GM19240 (cell line): ENCODE results near the gene CNPY2.
"Not testable (repeated sequence)": the region's sequence is repeated elsewhere in the genome, so short reads cannot be mapped to it uniquely, and the experiment has no call there.

Source experiments
- DNase-seq: peaks from one replicate; pipeline ENCODE4 v3.0.0; 2011; ENCODE audit warnings: low spot score; ENCODE audit not compliant: insufficient read length

CNPY2 gene

DNA sequence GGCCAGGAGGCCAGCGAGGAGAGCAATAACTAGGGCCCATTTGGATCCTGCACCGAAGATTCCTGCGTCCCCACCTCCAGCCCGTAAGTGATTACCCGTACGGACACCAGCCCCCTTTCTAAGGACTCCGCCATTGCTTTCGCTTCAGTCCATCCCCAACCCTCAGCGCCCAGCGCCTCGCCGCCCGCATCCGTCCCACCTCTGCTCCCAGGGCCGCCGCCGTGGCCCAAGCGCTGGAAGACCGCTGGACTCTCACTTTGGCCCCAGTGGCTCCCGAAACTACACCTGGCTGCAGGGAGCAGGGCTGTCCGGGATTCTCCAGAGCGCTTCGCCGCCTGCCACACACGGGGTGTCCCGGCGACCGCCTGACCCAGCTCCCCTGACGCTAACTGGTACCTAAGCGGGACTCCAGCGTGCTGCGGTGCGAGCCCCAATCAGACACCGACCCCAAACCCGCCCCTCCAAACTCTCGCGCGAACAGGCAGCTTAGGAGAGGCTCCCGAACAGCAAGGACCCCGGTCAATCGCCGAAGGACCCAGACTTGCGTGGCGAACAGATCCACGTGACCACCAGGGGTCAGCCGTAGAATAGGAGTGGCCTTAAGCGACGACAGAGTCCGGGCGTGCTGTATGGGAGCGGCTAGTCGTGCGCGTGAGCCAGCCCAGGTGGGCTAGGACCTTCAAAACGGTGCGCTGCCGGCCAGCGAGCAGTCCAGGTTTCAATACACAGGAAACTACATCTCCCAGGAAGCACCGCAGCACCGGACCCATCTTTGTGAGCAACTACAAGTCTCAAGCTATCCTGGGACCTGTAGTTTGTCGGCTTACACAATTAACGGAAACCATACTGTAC, at the start of gene CNPY2:
Gene CNPY2, minus strand, starts transcription at position 367 of the 852 bp plus-strand sequence. CDS start 771 bp downstream, outside the sequence.
- peak; percentile 94 for DNase-seq

DNA sequence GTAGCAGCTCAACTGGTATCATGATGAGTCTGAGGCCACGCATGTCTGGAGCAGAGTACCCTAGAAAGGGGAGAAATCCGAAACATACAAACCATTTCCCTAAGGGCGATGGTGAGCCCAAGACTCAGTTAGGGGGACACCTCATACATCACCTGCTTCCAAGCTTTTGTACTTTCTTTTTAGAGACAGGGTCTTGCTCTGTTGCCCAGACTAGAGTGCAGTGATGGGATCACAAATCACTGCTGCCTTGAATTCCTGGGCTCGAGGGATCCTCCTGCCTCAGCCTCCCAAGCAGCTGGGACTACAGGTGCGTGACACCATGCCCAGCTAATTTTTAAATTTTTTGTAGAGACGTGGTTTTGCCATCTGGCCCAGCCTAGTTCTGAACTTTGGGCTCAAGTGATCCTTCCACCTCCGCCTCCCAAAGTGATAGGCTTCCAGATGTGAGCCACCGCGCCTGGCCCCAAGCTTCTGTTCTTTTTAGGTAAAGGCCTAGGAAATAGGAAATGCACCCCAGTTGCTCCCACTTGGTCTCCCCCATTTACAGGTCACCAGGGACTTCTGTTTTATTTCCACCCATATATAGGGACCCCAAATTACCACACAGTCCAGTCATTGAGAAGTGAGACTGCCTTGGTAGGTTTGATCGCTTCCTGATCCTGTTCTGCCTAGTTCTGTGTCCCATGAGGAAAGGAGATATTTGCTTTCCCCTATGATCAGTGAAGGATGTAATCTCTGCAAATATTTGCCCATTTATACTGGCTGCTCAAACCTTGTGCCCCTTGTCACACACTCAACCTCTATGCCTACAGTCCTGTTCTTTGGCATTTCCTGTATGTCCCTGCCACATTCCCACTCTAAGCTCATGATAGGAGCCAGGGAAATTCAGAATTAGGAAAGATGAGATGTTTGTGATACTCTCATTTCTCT, 46.6 kb upstream of the CNPY2 start, which contains the start of gene APOF:
Gene APOF, minus strand, starts transcription at position 728 of the 930 bp plus-strand sequence. Its CDS starts 112 bp downstream, at position 616.
- no peak for DNase-seq

DNA sequence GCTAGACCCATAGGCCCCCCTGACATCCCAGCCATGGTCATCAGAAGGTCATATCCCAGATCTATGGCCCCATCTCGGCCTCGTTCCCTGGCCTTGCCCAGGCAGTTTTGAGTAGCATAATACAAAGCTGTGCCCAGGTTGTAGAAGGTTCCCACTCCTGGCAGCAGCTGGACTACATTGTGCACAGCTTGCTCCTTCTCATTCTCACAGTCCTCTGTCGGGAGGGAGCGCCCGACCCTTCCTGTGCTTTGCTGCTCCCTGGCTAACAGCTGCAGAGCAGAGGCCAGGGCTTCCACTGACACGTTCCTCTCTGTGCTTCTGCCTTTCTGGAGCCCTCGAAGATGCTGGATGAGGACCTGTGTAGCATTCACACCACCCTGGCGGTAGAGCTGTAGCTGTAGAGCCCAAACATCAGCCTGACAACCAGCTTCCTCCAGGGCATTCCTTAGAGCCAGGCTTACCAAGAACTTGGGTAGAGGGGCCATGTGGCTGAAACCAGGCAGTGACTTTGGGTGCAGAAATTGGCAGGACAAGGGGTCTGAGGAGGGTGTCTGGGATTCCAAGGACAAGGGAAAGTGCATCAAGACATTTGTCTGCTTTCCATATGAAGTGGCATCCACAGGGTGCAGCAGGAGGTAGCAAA, 45.8 kb upstream of the CNPY2 start:
- DNase-seq = no peak

DNA sequence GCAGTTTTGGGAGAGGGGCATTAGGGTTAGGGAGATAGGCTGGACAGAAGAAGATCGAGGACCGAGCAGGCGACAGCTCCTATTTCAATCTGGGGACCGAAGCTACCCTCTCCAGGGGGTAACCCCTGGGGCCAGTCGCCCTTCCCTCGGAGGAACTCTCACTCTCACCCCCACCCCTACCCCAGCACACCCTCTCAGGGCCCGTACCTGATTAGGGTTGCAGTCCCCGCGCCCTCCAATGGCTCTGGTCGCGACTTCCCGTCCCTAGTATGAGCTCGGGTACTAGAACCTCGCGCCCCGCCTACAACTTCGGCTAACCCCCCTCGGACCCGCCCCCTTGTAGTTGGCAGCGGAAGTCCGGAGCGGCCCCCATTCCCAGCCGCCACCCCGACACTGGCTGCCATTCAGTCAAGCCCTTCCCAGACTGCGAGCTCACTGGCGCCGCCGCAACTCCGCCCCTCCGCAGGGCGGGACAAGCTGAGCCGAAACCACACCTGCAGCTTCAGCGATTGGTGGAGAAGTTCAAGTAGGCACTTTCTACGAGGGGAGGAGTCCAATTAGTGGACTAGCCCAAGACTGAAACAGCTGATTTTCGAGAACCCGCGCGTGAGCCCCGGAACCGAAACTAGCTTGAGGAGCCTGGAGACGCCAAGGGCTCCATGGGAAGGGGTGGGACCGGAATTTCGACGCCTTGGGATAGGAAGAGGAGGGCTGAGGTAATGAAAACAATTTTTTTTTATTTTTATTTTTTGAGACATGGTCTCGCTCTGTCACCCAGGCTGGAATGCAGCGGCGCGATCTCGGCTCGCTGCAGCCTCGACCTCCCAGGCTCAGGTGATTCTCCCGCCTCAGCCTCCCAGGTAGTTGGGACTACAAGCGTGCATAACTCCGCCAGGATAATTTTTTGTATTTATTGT, 44.3 kb upstream of the CNPY2 start, which contains the start of gene STAT2:
Gene STAT2, minus strand, starts transcription at position 257 of the 917 bp plus-strand sequence. CDS start 3,536 bp downstream, outside the sequence.
- peak; percentile 87 for DNase-seq

DNA sequence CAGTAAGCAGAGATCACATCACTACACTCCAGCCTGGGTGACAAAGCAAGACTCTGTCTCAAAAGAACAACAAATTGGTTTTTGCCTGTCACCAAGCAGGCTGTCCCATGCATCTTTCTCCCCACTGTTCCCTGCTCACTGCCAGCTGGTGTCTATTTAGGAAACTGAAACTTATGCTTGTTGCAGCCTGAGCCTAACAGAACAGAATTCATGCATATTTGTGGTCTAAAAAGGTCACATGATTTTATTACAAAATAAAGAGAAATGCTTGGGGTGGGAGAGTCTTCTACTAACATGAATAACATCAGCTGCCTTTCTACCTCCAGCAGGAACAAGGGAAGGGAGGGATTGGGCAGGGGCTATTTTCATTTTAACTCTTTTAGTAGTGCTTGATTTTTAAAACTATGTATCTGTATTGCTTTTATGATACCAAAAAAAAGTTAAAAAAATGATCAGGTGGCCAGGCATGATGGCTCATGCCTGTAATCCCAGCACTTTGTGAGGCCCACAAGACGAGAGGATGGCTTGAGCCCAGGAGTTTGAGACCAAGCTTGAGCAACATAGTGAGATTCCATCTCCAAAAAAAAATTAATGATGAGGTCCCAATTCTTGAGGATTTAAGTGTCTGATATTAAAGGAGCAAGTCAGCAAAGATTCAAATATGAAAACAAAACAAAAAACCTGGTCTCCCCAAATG, 43.2 kb upstream of the CNPY2 start:
- no peak for DNase-seq

DNA sequence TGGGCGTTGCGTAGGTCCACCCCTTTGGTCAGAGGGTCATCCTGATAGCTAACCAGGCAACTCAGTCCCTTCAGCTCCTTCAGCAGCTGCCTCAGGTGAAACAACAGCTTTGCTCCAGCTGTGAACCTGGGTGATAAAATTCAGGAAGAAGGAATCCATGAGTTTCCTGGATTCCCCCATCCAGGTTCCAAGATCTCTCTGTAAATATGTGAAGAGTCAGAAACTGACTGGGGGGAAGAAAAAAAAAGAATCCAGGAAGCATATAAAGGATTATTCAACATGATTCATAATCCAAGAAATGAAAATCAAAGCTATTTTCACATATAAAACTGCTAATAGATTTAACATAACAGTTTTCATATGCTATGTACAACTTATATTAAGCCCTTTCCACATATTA, 35.5 kb upstream of the CNPY2 start:
- no peak for DNase-seq

DNA sequence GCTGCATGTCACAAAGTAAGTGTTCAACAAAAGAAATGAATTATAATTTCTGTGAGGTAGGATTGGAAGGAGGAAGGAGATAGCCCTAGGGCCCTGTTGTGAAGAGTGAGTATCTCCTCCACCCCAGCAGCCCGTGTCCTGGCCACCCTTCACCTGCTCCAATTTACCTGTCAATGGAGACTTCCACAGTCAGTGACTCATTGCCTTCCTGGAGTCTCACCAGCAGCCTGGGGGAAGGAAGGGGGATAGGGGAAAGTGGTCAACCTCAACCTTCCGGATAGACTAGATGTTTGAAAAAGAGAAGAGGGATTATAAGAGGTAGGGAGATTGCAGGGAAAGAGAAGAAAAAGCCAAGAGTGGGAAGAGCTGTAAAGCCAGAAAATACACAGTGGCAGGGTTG, 34.9 kb upstream of the CNPY2 start:
- no peak for DNase-seq

DNA sequence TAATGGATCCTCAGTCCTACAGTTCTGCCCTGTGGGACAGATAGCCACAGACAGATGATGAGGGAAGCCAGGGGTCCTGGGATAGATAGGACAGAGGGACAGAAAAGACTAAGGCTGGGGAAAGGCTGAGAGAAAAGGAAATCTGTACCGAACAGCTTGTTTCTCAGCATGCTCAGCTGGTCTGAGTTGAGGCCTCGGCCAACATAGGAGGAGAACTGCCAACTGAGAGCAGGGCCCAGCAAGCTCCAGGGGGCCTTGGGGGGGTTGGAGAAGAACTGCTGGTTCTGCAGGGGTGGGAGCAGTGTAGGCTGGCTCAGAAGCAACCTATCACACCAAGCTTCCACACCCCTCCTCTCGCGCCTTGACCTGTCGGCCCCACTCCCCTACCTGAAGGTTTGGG, 33.0 kb upstream of the CNPY2 start:
- no peak for DNase-seq

DNA sequence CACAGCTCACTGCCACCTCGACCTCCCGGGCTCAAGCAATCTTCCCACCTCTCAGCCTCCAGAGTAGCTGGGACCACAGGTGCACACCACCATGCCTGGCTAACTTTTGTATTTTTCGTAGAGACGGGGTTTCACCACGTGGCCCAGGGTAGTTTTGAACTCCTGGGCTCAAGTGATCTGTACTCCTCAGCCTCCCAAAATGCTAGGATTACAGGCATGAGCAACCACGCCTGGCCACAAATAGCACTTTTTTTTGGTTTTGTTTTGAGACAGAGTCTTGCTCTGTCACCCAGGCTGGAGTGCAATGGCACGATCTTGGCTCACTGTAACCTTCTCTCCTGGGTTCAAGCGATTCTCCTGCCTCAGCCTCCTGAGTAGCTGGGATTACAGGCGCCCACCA, 31.5 kb upstream of the CNPY2 start:
- DNase-seq = not testable (repeated sequence)

DNA sequence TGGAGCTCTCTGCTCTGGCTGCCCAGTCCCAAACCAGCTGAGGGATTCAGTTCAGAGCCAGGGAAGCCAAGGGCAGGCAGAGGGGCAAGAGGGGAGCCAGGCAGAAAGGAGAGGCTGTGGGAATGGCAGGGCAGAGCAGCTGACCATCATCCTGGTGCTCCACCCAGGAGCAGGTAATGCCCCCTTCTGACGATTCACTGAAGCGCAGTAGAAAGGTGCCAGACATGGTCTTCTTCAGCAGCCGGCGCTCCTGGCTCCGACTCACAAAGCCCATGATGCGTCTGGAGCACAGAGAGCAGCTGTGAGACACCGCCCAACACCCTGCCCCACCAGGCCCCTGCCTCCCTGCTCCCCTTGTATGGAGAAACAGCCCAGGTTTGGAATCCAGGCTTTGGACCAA, 30.9 kb upstream of the CNPY2 start:
- no peak for DNase-seq

DNA sequence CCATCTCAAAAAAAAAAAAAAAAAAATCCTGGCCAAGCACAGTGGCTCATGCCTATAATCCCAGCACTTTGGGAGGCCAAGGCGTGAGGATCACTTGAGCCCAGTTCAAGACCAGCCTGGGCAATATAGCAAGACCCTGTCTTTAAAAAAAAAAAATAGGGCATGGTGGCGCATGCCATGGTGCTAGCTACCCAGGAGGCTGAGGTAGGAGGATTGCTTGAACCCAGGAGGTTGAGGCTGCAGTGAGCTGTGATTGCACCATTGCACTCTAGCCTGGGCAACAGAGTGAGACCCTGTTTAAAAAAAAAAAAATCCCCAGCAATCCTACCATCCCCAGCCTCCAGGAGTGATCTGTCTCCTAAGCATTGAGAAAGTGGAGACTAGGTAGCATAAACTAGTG, 26.5 kb upstream of the CNPY2 start:
- not testable (repeated sequence) for DNase-seq

DNA sequence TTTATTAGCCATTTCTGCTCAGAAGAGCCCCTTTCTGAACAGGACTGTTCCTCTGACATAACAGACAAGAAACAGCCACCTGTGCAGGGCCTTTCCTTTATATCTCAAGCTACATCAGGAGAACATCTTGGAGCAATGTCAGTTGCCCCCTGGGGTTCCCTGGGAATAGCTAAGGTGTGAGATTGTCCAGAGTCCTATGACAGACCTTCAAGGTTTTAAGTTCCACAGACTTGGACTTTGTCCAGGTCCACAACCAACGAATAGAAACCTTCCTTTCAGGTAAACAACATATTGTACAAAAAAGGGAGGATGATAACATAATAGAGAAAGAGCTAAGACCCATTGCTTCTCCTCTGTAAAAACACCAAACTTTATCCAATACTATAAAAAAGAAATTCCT, 25.8 kb upstream of the CNPY2 start:
- DNase-seq = no peak

DNA sequence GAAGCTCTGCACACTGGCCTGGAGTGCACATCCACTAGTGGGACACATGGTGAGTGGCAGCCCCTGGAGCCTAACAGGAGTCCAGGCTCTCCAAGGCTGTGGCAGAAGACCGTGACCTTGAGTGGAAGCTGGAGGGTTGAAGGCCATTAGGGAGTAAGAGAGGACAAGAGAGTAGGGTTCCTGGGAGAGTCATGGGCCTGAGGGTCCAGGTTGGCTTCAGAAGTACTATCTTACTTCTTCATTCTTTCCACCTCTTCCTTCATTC, 23.3 kb upstream of the CNPY2 start:
- no peak for DNase-seq

DNA sequence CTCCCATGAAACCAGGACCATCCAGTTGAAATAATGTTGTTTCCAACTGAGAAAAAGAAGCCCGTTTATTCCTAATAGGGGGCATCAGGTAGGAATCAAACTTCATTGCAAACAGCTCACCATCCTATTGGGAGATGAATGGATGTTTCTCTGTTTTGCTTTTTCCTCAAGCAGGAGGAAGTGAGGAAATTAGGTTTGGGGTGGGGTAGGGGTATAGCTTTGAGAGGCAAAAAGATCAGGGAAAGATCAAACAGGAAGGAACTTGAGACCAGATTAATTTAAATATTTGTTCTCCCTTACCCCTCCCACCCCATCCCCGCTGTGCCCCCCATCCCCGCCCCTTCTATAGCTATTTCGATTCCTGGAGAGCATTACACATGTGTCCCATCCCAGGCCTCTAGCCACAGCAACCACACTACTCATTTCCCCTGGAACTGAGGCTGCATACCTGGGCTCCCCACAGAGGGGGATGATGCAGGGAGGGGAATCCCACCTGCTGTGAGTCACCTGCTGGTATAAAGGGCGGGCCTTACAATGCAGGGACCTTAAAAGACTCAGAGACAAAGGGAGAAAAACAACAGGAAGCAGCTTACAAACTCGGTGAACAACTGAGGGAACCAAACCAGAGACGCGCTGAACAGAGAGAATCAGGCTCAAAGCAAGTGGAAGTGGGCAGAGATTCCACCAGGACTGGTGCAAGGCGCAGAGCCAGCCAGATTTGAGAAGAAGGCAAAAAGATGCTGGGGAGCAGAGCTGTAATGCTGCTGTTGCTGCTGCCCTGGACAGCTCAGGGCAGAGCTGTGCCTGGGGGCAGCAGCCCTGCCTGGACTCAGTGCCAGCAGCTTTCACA, 22.7 kb upstream of the CNPY2 start, which contains the start of gene IL23A:
Gene IL23A, plus strand, starts transcription at position 577 of the 850 bp plus-strand sequence. Its CDS starts 161 bp downstream, at position 738.
- no peak for DNase-seq

DNA sequence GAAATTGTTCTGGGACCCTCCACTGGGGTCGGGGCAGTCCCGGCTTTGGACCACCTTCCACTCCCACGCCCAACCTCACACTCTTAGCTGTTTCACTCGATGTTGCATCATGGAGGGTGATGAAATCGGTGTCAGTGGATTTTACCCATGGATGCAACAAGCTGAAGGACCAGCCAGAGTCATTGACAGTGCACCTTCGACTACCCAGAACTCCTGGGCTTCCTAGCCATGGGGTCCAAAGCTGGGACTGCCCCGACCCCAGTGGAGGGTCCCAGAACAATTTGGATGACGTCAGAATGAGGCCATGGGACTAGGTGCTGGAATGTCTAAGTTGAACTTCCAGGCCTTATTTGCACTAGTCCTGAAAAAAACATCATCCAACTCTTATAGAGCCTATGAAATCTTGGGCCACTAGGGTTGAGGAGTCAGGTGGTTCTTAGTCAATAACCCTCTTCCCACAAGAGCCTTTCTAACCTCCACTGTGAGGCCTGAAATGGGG, 22.0 kb upstream of the CNPY2 start:
- no peak for DNase-seq

DNA sequence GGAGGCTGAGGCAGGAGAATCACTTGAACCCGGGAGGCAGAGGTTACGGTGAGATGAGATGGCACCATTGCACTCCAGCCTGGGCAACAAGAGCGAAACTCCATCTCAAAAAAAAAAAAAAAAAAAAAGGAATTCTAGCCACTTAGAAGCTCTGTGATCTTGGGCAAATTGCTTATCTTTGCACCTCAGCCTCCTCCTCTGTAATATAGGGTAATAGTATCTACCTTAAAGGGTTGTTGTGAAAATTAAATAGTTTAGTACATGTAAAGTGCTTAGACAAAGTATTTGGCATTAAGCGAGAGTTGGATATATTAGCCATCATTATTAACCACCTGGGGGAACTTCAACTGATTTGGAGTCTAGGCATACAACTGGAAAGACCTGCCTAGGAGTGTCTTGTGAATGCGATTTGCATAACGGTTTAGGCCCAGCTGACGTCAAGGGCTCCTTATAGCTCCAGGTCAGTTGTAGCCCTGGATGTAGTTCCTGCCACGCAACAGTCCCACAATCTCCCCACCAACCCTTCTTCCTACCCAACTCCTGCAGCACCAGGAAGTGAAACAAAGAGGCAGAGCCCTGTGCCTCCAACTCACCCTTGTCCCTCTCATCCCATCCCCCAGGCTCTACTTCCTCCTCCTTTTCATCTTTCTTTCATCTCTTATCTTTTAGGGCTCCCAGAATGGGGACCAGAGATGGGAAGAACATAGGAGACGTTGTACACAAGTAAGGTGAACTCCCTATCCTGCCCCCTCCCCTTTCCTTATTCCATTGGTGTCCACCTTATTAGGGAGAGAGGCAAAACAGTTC, 20.8 kb upstream of the CNPY2 start:
- no peak for DNase-seq

DNA sequence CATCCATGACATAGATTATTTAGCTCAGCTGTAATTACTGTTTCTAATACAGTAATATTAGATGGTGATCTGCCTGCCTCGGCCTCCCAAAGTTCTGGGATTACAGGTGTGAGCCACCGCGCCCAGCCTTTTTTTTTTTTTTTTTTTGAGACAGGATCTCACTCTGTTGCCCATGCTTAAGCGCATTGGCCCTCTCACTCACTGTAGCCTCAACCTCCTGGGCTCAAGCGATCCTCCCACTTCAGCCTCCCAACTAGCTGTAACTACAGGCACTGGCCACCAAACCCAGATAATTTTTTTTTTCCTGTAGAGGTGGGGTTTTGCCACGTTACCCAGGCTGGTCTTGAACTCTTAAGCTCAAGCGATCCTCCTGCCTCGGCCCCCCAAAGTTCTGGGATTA, 19.7 kb upstream of the CNPY2 start:
- DNase-seq = not testable (repeated sequence)

DNA sequence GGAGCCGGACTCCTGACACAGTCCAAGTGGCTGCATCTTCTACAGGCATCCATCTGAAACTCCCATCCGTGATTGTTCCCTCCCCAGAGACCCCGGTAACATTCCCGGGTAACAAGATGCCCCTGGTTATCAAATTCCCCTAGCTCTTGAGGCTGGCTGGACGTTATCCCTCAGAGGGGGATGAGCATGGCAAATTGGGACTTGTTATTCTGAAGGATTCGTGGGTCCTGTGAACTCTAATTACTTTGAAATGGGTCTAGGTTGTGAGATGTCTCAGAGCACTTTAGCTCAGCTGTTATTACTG, 18.7 kb upstream of the CNPY2 start:
- DNase-seq = no peak
